Stomach (tissue), 4 donors: ENCODE measurements around the gene ARRB1.

ENCODE experiments used
- EP300 ChIP-seq: sonication (generic); formaldehyde crosslinking; IDR thresholded peaks from one replicate; pipeline ENCODE4 v1.6.1; 2017; ENCODE audit warnings: antibody characterized with exemption
- POLR2A ChIP-seq, 4 donors: fragments of 450-650 bp; IDR thresholded peaks; one replicate each; pipeline ENCODE4 v1.6.1; 2016; ENCODE audit warnings: antibody characterized with exemption in 4 of 4, control low read depth in 2 of 4, mild to moderate bottlenecking in 1 of 4, moderate library complexity in 1 of 4
- TF ChIP-seq, protein P1 (sequence below), 7 experiments: fragments of 450-650 bp in 4 of 7; fragments of 200-600 bp in 3 of 7; sonication (generic) in 3 of 7; IDR thresholded peaks; one replicate each; pipeline ENCODE4 v1.5.1; 2016 to 2019; ENCODE audit warnings: antibody characterized with exemption in 7 of 7, control low read depth in 2 of 7, mild to moderate bottlenecking in 1 of 7

DNA sequence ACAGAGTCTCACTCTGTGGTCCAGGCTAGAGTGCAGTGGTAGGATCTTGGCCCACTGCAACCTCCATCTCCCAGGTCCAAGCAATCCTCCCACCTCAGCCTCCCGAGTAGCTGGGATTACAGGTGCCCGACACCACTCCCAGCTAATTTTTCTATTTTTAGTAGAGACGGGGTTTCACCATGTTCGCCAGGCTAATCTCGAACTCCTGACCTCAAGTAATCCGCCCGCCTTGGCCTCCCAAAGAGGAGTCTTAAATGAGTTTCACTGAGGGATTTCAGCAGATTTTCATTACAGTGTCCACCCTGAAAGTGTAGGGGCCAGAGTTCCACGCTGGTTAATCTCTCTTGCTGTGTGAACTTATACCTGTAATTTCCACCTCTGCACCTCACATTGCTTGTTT, 47.4 kb upstream of the ARRB1 start:
- TF ChIP-seq, protein P1, sequence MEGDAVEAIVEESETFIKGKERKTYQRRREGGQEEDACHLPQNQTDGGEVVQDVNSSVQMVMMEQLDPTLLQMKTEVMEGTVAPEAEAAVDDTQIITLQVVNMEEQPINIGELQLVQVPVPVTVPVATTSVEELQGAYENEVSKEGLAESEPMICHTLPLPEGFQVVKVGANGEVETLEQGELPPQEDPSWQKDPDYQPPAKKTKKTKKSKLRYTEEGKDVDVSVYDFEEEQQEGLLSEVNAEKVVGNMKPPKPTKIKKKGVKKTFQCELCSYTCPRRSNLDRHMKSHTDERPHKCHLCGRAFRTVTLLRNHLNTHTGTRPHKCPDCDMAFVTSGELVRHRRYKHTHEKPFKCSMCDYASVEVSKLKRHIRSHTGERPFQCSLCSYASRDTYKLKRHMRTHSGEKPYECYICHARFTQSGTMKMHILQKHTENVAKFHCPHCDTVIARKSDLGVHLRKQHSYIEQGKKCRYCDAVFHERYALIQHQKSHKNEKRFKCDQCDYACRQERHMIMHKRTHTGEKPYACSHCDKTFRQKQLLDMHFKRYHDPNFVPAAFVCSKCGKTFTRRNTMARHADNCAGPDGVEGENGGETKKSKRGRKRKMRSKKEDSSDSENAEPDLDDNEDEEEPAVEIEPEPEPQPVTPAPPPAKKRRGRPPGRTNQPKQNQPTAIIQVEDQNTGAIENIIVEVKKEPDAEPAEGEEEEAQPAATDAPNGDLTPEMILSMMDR (IDR thresholded peaks at IDR 0.05) = no peak
- no peak for TF ChIP-seq POLR2A (IDR thresholded peaks at IDR 0.05)
- TF ChIP-seq EP300 = no peak
